ENCODE measurements around the gene CUBN.

CUBN gene

GRCh38 chr10:17101257-17101909, 28.2 kb downstream of the CUBN start:
- DNase-seq, result no peak

DNA sequence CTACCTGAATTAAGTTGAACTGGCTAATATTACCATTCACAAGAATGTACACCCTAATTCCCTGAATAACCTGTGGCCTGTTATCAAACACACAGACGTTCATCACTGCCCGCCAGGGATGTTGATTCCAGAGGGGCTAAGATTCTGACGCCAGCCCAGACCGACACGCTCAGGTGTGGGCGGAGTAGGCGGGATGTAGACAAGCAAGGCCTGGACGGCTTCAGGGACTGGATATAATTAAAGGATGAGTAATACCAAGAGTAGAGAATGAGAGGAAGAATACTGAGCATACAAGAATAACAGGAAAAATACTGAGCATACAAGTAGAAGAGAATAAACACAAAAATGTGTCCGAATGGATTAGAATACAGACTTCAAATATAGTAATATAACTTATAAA, 29.0 kb downstream of the CUBN start:
- no peak for DNase-seq

- no peak for DNase-seq
Measured at GRCh38 chr10:17098012-17098411, 31.6 kb downstream of the CUBN start.

GRCh38 chr10:17094844-17095243, 34.8 kb downstream of the CUBN start:
- no peak for DNase-seq

- DNase-seq, result no peak
Measured at GRCh38 chr10:17092986-17093803, 36.4 kb downstream of the CUBN start.

GRCh38 chr10:17092216-17092944, 37.2 kb downstream of the CUBN start:
- no peak for DNase-seq

DNA sequence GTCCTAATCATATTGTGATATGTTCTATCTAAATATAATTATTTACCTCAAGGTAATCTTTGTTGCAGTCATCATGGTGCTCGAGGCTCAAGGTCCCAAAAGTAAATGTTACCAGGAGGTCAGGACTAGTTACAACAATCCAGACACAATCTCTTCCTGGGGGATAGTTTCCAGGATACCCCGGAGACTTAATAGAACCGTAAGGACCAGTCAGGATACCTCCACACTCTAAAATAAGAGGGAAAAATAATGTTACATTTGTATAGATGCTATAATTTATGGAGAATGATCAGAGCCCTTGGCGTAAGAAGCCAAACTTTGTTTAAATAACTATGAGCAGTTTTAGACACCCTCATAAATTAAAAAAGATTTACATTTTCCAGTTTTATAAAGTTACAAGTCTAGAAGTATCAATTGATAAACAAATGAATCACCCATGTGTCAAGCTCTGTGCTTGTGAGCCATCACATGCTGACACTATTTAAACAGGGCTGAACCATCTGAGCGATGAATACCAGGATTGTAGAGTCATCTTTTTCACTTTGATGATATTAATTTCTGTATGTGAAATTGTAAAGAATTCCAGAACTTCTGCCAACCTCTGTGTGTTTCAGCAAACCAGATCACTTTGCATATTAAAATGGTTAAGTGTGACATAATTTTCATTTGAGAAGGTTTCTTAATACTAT, 41.3 kb downstream of the CUBN start:
- no peak for DNase-seq

GRCh38 chr10:17086865-17087367, 42.7 kb downstream of the CUBN start:
- no peak for DNase-seq

GRCh38 chr10:17085011-17085725, 44.4 kb downstream of the CUBN start:
- no peak for DNase-seq

- no peak for DNase-seq
Measured at GRCh38 chr10:17084258-17084657, 45.4 kb downstream of the CUBN start.

DNA sequence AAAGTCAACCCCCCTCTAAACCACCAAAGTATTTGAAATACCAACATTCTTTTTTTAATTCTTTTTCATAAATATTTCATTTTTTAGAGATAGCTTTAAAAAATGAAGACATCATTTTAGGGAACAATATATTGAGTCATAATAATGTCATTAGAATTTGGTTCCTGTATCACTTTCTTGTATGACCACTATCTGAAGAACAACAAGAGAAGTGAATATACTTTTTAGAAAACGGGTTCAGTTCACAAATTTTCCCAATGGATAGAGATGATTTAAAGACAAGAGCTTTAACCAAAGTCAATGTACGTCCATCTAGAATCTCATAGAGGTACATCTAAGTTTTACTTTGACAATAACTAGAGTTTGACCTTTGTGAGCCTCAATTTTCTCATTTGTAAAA, 48.2 kb downstream of the CUBN start:
- DNase-seq, result no peak

DNA sequence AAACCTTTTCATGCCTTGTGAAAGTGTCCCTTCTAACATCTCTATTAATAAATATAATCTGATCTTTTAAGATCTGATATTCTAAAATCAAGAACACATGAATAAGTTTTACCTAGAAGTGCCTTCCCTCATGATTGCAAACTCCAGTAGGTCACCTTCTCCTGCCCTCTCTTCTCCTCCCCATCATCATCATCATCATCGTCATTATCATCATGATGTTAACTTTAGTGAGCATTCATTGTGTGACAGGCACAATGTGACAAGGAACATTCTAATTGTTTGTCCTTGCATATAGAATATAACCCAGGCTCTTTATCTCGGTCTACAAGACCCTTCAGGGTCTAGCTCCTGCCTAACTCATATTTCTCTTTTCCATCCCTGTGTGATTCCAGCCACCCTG, 51.7 kb downstream of the CUBN start:
- DNase-seq, result no peak

- DNase-seq, result no peak
Measured at GRCh38 chr10:17077346-17077781, 52.2 kb downstream of the CUBN start.

- DNase-seq, result no peak
Measured at GRCh38 chr10:17076626-17077345, 52.8 kb downstream of the CUBN start.

DNA sequence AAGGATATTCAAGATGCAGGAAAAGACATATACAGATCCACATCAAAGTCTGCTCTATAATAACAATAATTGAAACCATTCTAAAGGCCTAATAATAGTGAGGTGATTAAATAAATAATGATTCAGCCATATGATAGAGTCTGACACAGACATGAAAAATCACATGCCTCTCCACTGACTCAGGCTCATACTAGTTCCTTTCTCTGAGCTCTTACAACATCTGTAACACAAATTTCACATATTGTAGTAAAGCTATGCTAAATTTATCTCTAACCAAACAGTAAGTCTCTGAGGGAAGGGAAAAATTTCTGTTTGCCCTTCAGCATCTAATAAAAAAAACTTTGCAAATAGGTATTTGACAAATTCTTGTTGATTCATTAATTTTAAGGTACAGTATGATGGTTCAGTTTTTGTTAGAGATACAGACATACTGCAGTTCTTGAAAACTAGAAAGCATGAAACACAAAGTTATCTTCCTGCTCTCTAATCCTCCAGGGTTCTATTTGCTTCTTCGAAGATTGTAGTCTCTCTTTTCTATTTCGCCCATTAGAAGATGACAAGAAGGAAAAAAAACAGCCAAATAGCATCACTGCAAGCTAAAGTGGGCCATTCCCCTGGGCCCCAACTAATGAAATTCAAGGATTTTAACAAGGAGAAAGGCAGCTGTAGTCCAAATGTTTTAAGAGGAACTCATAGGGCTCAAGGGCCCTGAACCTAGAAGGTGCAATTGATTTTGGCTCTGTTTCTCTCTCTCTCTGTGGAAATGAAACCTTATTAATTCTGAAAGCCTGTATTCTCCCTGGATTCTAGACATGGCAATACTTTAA, 53.9 kb downstream of the CUBN start:
- DNase-seq, result no peak

- DNase-seq, result no peak
Measured at GRCh38 chr10:17074541-17074847, 55.1 kb downstream of the CUBN start.

- DNase-seq, result no peak
Measured at GRCh38 chr10:17073725-17074540, 55.7 kb downstream of the CUBN start.

DNA sequence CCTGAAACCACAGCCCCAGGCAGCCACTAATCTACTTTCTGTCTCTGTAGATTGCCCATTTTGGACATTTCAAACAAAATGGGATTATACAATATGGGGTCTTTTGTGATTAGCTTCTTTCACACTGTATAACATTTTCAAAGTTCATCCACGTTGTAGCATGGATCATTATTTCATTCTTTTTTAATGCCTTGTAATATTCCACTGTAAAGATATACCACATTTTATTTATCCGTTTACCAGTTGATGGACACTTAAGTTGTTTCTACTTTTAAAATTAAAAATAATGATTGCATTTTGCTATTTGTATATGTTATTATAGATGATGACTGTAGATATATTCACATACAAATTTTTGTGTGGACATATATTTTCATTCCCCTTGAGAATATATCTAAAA, 60.7 kb downstream of the CUBN start:
- no peak for DNase-seq

DNA sequence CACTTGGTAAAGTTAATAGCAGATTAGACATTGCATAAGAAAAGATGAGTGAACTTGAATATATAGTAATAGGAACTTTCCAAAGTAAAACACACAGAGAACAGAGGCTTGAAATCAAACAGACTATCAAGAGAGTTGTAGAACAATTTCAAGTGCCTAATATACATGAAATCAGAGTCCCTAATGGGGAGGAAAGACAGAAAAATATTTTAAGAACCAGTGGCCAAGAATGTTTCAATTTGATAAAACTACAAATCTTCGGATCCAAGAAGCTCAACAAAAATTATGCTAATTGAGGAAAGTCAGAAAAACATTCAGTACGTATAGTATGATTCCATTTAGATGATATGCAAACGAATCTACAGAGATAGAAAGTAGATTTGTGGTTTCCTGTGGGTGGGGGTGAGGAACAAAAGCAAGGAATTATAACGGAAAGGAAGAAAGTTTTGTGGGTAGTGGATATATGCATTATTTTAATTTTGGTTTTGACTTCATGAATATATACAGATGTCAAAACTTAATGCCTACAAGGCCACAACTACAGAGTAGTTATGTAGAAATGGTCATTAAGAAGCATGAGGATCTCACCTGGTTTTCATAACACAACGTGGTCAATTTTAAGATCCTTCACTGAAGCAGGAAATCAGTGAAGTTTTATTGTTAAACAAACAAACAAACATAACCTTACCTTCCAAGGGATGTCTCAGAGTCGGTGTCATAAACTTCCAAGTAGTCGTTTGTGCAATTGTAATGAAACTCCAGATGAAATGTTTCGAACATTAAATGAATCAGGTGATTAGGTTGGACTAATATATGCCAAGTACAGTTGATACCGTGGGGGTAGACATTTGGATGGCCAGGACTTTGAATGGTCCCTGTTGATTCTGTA, 62.0 kb downstream of the CUBN start:
- no peak for DNase-seq
